D721Med (cell line): Measurements from ENCODE around the gene KRR1.

Experiments
- DNase-seq: peaks from one replicate; pipeline ENCODE4 v3.0.0; 2011; ENCODE audit warnings: low spot score; ENCODE audit not compliant: insufficient read length
- FAIRE-seq: peaks from 2 replicates; lab custom pipeline; 2011; peaks lifted over from hg19 to GRCh38; lab: Jason Lieb, UNC
- CTCF ChIP-seq: IDR thresholded peaks from 2 replicates; pipeline ENCODE4 v1.5.1; 2012; ENCODE audit warnings: mild to moderate bottlenecking, control low read depth; ENCODE audit not compliant: insufficient read depth; ENCODE audit errors: missing control alignments

The KRR1 gene

DNA sequence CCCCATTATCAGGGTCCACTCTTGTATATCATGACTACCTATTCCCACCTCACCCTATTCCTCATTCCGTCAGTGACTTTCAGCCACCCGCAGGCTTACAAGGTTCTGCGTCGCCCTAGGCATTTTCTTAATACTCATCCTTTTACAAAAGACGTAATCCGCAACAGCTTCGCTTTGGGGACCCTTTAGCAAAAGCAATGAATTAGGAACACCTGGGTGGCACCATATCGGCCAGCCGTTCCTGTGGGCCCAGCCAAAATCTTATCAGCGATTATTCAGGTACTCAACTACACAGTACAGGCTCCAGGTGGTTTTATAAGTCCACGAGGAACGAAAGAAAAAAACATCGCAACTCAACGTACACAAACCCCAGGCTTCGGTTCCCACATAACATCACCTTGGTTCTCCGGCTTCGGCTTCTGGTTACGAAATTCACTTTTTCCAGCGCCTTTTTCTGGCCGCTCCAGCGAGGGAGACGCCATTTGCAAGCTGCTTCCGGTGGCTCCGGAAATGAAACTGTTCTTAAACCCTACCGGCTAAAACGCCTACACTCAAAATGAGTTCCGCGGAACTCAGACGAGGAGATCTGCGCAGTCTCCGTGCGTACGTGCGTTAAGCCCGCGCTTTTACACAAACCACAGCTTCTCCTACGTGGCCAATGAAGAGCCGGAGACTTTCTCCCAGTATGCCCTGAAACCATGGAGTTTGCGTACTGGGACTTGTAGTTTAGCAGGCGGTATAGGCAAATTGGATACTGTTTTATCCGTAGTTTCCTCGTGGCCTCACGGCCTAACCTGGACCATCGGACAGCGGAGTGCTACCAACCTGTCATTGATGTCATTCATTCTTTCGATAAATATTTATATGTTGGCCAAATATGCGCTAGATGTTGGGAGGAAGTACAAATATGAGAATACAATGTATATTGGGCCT is at the start of gene KRR1:
TSS of gene KRR1 (minus strand) at position 494 of the 933 bp plus-strand sequence. CDS start at position 482, 12 bp downstream.
- DNase-seq (no peak), FAIRE-seq (peak; percentile 98)
- no peak for TF ChIP-seq CTCF

GRCh38 chr12:75560167-75560566 is 48.8 kb upstream of the KRR1 start:
- peak; percentile 46 for TF ChIP-seq CTCF
- peak; percentile 29 for FAIRE-seq
- DNase-seq, result no peak

DNA sequence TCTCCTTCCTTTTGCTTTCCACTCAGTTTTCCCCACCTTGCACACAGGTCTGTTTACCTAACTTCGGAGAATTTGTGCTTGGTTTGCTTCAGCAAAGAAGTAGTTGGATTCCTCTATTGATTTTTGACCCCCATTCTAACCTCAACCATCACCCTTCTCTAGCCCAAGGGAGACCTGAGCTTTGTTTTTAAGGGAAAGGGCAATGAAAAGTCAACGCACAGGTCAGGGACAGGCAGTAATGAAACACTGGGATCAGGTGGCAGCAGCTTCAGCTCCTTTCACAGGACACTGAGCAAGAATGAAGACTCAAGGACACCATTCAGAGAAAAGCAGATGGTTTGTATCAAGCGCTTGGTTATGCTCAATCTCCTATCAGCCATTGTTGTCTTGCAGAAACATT is 46.9 kb upstream of the KRR1 start:
- no peak for TF ChIP-seq CTCF
- FAIRE-seq (no peak), DNase-seq (no peak)

- FAIRE-seq (peak; percentile 44), DNase-seq (no peak)
- no peak for TF ChIP-seq CTCF
Measured at GRCh38 chr12:75556311-75556899, 45.0 kb upstream of the KRR1 start.

DNA sequence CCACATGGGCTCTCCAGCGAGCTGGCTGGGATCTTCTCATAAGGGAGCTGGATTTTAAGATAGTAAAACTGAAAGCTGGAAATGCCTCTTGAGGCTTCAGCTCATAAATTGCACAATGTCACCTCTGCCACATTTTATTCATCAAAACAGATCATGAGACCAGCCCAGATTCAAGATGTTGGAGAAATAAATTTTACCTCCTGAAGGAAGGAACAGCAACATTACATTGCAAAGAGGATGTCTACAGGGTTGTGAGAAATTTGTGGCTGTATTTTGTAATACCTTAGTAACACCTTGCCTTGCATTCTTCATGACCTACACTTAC is 43.1 kb upstream of the KRR1 start:
- DNase-seq (no peak), FAIRE-seq (no peak)

GRCh38 chr12:75553836-75554555 is 42.6 kb upstream of the KRR1 start:
- DNase-seq (no peak), FAIRE-seq (no peak)
- no peak for TF ChIP-seq CTCF

More for the DNA sequence above, 43.1 kb upstream of the KRR1 start:
- no peak for TF ChIP-seq CTCF
